Hippocampal formation (tissue), 2 donors: ENCODE data around the gene SMIM24.
"Not testable (repeated sequence)": the region's sequence is repeated elsewhere in the genome, so short reads cannot be mapped to it uniquely, and the experiment has no call there.

Experiments used
- DNase-seq, 2 donors: peaks; one replicate each; lab custom pipeline; 2025; lab: John Stamatoyannopoulos, UW

SMIM24 gene

GRCh38 chr19:3433805-3434540 lies 46.4 kb downstream of the SMIM24 start:
- DNase-seq: no peak

GRCh38 chr19:3433313-3433712 lies 47.0 kb downstream of the SMIM24 start:
- DNase-seq: no peak

- no peak for DNase-seq
These were observed 48.4 kb downstream of the SMIM24 start for GRCh38 chr19:3431760-3432397.

- DNase-seq: not testable (repeated sequence)
These were observed 50.0 kb downstream of the SMIM24 start for GRCh38 chr19:3430366-3430680.

- DNase-seq: no peak
These were observed 53.9 kb downstream of the SMIM24 start for GRCh38 chr19:3426433-3426832.
